Stimulated activated CD8-positive, alpha-beta memory T cell treated with anti-CD3 and anti-CD28 coated beads, Interleukin-15, amount 100 ng/mL, for 1 hour (primary cell): ENCODE results near the gene TIAM2.
"Not testable (repeated sequence)": the region's sequence is repeated elsewhere in the genome, so short reads cannot be mapped to it uniquely, and the experiment has no call there.

Experiments used
- DNase-seq: peaks from one replicate; pipeline ENCODE4 v3.0.0-alpha.2; 2020; ENCODE audit warnings: low read depth

TIAM2 gene

DNA sequence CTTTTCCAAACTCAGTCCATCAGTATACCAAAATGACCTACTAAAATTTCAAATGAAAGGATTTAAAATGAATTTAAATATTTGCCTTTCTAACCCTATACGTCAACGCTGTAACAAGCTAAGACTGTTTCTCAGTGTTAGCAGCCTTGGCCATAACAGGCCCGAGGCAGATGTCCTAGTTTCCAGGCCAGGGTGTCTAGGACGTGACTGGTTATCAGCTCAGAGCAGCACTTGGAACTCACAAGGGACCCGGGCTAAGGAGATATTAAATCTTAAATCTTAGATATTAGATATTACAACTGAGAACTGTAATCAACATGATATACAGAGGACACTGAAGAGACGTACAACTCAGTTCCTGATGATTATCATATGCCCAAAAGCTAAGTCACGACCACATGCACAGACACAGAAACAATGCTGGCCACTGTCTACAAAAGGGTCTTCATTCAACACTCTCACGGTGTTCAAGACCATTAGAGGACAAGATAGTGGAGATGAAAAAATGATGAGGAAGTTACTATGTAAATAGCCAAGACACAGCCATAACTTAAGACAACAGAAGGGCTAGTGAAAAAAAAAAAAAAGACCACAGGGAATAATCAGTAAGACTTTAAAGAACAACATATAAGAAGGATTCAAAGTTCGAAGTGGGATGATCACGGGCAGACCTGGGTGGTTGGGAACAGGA is 268.4 kb downstream of the TIAM2 start, which contains the start of gene CLDN20:
CLDN20 (plus strand) TSS at position 641 of the 691 bp plus-strand sequence. CDS start 11,707 bp downstream, outside the sequence.
- DNase-seq: no peak

DNA sequence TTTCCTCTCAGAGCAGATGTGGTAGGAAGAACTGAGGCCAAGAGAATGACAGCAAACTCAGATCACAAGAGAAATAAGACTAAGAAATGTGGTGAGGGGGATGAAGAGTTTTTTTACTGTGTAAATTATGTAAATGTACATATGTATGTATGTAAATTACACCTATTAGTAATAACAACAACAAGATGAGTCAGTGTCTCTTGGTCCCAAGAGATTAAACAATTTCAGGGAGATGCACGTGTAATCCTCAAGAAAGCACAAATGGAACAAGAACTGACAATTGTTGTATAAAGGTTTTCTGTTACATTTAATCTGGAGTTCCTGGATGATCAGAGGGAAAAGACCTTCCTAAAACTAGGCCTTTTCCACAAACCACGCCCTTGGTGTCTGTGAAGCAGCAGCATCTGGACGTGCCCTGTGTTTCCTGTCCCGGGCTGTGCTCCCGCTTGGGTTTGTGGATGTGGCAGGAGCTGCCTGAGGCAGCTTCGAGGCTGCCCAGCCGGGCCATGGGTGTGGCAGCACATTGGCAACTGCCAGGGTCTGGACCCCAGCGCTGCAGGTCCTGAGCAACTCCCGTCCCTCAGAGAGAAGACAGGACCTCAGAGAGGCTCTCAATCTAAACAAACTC is 269.7 kb downstream of the TIAM2 start:
- DNase-seq: no peak

DNA sequence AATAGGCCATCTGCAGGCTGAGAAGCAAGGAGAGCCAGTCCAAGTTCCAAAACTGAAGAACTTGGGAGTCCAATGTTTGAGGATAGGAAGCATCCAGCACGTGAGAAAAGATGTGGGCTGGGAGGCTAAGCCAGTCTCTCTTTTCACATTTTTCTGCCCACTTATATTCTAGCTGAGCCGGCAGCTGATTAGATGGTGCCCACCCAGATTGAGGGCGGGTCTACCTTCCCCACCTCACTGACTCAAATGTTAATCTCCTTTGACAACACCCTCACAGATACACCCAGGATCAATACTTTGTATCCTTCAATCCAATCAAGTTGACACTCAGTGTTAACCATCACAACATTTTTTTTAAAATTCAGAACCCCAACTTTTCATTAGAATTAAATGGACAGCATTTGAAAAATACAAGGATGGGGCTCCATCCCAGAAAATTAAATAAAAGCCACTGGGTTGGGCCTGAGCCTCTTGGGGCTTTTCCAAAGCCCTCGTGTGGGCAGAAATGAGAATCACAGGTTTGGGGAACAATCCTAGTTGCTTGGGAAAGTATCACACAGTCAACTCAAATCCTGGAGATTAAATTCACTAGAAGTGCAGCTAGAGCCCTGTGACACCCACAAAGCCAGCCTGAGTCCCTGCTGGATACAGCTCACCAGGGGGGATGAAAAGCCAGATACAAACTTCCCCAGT is 270.9 kb downstream of the TIAM2 start:
- DNase-seq: no peak

DNA sequence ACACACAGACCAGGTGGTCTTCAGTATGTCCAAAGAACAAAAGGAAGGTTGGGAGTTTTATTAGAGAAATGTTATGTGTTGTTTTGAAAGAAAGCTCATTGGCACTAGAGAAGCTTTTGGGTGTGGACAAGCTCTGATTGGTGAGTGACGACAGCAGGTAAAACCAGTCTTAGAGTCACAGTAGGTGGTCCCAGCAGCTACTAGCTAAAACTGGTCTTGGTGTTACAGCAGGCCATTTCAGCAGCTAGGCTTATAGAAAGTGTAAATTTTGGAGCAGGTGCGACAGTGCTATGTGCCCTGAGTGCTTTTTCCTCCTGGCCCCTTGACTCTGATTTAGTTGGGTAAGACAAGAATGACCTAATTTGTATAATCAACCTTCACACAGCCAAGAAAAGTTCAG is 272.3 kb downstream of the TIAM2 start:
- no peak for DNase-seq

DNA sequence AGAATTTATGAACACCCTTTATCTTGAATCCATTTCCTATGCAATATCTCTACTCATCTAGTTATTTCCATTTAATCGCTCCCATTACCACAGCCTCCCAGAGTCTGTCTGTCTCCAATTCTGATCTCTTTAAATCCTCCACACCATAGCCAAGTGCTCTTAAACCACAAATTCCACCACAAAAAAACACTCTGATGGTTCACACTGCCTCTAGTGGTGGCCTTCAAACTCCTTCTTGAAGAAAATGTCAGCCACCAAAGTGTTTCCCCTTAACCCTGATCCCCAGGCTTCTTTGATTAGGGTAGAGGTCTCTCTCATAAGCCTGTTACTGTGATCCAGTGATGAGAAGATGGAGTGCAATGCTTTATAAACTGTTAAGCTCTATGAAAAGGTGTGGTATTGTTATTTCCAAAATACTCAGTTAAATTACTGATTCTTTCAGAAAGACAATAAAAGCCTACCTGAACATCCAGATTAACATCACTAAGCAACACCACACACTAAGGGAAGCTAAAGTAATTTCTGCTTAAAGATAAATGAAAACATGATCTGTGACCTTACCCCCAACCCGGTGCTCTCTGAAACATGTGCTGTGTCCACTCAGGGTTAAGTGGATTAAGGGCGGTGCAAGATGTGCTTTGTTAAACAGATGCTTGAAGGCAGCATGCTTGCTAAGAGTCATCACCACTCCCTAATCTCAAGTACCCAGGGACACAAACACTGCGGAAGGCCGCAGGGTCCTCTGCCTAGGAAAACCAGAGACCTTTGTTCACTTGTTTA is 273.2 kb downstream of the TIAM2 start:
- DNase-seq: not testable (repeated sequence)

DNA sequence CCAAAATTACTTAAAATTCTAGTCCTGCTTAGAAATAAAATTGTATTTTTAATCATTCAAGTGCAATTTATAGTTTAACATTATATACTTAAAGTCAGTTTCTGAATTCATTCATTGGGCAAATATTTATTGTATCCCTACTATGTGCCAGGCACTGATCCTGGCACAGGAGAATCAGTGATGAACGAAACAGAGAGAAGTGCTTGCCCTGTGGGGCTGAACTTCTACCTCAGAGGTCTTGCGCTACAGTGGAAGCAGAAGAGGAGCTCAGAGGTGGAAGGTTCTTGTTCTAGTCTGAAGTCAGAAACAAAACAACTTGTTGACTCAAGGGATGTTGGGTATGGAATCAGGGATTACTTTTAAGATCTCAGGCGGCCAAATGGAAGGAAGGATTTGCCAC is 274.6 kb downstream of the TIAM2 start:
- no peak for DNase-seq

DNA sequence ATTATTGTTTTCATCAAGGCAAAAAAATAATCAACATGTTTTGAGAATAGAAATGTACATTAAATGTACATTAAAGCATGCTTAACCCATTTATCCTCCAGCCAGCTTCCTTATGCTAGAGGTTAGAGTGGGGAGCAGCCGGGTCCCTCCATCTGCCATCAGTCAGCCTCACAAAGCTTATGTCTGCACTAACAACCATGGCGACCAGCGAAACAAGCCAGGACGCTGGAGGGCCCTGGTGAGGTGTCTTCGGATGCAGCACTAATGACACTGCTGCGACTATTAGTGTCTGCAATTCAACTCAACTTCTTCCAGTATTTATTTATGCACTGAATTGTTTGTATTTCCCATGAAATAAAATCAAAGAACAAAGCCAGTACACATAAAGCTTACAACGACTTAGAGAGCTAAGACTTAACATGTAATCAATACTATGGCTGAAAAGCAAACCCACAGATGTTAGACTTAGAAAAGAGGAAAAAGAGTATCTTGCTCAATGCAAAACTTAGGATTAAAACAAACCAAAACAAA is 275.5 kb downstream of the TIAM2 start:
- no peak for DNase-seq

DNA sequence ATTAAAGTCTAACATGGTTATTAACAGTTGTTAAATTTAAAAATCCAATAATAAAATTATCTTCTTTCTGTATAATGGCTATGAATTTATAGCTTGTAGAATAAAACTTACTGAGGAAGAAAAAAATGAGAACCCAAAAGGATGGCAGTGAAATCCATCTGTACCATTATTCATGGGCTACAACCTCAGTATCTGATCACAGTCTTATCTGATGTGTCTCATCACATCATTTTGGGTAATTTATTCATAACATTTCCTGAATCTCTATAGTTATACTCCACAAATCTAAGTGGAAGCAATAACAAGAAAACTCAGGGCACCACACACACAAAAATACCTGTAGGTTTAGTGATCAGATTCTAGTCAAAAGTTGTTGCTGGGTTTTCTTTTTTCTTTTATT is 276.0 kb downstream of the TIAM2 start:
- DNase-seq: no peak

DNA sequence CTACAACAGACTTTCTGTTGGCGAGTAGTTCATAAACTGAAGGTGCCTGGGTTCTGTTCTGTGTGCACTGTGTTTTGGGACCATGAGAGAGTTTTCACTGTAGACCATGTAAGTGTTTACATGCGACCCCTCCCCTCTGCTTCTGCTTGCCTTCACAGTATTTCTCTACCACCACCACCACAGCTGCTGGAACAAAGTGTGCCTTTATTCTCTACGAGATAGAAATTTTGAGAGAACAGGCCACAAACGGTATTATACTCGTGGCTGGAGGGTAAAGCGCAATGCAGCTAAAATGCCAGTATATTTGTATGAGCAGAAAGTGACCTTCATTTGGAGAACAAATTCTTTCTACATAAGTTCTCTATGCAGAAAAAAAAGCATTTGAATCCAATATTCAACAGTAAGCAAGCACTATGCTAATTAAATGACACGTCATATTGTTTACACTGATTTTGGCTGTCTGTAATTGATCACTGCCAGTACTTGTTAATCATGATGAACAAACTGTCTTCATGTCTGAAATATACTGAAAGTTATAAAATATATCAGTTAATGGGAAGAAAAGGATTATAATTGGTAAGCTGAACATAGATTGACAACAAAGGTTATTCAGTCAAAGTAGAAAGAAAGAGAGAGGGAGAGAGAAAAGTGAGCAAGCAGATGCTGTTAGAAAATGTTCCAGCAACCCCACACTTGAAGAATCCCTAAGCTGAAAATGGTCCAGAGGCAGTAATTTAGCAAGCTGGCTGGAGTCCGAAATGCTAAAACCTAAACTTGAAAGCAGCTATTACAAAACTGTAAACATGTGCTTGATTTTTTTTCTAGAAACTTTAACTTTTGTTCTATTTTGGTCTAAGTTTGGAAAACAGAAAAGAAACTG is 277.5 kb downstream of the TIAM2 start:
- DNase-seq: no peak

DNA sequence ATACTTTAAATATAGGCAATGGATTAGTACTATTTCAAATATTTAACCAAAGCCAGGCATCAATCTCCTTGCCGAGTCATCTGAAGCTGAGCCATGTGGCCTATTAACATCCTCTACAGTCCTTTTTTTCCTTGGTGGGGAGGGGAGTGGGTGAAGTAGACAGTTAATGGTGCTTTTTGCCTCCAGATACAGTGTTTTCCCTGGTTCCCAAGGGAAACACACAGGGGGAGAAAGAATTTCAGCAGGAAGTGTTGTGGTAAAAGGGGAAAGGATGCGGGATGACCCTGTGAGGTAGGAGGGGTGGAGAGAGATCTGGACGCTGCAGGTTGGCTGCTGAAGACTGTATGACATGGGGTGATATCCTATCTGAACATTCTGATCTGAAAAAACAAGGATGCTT is 278.3 kb downstream of the TIAM2 start:
- DNase-seq: no peak

DNA sequence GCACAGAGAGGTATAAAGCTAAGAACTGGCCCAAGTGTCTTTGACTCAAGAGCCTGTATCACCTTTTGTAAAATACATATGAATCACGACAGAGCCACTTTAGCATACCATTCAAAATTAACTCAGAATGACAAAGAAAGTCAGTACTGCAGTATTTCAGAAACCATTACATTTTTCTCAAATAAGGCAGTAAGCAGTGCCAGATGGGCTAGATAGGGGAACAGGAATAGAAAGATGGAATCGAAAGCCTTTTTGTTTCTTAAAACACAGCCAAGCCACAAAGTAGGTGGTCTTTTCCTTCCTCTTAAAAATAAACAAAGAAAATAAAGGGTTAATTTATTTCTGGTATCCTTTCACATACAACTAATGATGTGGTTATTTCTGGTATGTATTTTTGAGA is 279.0 kb downstream of the TIAM2 start:
- no peak for DNase-seq

DNA sequence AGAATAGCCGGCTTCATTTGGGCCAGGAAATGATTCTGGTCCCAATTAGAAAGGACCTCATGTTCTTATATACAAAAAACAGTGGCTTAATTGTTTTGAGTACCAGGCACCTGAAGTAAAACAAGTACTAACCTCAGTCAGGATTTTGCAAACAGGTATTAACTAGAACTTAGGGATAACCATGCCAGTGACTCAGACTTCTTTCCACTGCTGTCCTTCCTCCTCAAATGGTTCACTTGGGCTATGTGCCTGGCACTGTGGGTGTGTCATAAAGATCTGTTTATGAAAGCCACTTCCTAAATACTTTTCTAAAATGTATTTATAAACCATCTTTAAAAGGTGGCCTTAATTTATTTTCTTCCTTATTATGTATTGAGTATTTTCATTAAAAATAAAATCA is 279.4 kb downstream of the TIAM2 start:
- no peak for DNase-seq

DNA sequence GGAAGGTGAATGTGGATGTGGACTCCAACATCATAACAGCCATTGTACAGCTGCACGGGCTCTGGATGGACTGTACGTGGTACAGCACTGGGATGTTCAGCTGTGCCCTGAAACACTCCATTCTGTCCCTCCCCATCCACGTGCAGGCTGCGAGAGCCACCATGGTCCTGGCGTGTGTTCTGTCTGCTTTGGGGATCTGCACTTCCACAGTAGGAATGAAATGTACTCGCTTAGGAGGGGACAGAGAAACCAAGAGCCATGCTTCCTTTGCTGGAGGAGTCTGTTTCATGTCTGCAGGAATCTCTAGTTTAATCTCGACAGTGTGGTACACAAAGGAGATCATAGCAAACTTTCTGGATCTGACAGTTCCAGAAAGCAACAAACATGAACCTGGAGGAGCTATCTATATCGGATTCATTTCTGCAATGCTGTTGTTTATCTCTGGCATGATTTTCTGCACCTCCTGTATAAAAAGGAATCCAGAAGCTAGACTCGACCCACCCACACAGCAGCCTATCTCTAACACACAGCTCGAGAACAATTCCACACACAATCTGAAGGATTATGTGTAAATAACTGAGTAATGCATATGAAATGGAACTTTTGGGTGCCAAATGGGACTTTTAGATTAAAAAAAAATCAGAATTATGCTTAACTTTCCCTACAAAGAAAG is 280.8 kb downstream of the TIAM2 start:
- DNase-seq: no peak

DNA sequence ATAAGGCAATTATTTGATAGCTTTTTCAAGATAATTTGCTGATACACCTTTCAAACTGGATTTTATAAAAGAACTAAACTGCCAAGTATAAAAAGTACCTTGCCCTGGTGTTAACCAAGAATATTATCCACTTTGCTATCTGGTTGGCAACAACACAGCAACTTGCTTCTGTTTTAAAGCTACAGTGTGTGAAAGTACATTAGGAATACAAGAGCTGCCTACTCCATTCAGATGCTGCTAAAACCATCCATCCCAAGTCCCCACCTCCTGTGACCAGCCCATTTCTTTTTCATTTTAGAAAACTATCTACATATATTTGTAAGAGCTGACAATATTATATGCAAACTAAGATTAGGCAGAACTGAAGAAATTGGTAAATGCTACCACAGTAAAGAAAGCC is 281.5 kb downstream of the TIAM2 start:
- DNase-seq: no peak

DNA sequence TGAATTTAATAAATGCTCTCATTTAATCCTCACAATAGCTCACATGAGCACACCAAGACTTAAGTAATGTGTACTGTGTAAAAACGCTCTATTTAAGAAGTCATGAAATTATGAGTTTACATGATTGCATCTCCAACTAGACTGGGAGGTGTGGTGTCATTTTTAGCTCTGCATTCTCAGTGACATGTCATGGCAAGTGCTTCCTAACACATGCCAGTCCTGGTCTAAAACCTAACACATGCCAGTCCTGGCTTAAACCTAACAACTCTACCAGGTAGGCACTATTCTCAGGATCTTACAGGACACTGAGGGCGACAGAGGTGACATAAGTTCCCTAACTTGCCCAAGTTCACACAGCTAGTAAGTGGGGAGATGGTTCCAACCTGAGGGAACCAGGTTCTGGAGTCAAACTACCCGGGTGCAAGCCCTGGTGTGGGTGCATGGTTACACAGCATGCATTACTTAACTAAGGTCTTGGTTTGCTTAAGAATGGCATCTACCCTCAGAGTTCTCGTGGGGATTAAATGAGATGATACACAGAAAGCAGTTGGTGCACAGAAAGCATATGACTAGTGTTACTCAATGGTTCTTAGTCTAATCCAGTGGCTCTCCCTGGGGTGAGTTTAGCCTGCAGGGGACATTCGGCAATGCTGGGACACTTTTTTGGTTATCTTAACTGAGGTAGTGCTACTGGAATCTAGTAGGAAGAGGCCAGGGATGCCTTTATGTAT is 283.4 kb downstream of the TIAM2 start:
- DNase-seq: no peak

DNA sequence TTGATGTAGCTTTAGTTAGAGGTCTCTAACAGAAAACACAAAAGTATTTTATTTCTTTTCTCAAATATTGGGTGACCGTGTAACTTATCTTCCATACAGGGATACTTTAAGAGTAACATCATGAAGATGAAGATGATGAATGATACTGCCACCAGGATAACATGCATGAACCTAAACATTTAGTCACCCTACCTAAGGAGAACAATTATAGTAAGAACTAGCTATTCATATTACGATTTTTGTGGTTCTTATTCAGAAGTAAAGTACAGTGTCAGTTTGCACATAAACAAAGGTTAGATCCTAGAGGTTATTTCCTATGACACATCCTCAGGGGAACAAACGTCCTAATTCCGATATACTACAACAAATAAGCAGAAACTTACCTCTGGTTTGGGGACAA is 289.7 kb downstream of the TIAM2 start:
- no peak for DNase-seq

DNA sequence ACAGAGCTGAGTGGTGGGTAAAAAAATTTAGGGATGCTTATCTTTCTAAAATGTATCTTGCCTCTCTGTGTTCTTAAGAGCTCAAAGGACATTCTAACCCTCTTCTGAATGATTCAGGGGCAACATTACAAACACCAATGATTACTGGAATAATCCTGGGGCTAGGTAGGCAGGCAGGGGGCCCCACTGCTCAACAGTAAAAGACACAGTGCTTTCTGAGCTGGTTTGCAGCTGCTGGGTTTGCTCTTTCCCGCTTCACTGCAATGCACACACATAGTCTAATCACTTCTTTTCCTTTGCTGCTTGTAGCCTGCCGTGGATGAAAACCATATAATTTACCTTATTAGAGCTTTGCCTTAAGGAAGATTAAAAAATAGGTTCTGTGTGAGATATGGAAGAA is 292.6 kb downstream of the TIAM2 start:
- no peak for DNase-seq

DNA sequence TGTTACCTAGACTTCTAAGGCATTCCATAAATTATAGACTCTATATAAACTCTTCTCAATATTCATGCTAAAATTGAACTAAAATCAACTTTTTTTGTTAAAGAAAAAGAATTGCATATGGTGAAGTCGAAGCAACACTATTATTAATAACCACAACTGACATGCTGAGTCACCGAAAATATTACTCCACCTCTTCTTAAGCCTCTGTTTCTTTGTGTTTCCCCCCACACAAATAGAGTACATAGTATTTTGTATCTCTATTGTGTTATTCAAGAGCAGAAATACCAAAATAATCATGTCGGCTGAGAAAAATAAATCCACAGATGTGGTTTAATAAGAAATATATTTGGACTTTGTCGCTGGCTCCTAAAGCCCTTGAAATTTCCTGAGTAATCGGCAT is 295.4 kb downstream of the TIAM2 start:
- DNase-seq: no peak

DNA sequence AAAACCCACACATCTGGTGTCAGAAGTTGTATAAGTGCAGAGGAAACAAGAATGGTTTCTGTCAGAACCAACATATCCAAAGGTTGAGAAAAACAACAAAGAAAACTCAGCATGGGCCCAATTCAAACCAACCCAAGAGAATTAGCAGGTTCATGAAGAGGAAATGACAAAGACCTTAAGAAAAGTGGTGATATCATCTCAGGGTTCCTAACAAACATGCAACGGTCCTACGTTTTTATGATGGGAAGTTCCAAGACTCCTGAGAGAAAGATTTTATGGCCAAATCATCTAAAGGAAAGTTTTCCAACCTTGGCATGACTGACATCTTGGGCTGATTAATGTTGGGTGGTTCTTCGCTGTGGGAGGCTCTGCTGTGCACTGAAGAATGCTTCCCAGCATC is 296.2 kb downstream of the TIAM2 start:
- DNase-seq: no peak

DNA sequence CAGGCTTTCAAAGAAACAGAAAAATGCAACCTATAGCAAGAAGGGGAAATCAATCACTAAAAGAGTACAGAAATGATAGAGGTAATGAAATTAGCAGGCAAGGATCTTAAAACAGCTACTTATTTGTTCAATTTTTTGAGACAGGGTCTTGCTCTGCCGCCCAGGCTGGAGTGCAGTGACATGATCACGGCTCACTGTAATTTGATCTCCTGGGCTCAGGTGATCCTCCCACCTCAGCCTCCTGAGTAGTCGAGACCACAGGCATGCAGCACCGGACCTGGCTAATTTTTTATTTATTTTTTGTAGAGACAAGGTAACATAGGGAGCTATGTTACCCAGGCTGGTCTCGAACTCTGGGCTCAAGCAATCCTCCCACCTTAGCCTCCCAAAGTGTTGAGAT is 297.6 kb downstream of the TIAM2 start:
- DNase-seq: no peak
